Measurements from ENCODE around the gene LMNB1.

DNA sequence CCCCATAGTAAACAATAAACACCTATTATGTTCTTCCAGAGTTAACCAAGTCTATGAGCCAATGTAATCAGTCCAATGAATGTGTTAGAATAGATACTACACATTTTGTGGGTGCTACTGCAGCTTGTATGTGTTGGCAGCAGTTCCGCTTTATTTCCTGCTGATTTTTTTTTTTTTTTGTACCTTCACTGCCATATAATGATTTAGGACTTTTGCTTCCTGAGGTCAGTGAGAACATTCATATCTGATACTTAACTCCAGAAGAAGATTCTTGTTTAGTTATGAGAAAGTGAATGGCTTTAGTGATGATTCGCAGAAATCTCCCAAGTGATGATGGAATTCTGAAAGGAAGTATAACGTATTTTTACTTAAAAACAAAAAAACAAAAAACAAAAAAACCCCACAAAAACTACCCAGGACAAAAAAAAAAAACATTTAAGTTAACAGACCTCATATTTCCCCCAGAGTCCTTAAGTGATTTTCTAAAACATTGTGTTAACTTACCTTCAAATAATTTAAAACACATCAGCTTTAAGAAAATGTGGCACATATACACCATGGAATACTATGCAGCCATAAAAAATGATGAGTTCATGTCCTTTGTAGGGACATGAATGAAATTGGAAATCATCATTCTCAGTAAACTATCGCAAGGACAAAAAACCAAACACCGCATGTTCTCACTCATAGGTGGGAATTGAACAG lies 24.7 kb upstream of the LMNB1 start:
- TF ChIP-seq, protein P1, sequence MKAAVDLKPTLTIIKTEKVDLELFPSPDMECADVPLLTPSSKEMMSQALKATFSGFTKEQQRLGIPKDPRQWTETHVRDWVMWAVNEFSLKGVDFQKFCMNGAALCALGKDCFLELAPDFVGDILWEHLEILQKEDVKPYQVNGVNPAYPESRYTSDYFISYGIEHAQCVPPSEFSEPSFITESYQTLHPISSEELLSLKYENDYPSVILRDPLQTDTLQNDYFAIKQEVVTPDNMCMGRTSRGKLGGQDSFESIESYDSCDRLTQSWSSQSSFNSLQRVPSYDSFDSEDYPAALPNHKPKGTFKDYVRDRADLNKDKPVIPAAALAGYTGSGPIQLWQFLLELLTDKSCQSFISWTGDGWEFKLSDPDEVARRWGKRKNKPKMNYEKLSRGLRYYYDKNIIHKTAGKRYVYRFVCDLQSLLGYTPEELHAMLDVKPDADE (IDR thresholded peaks at IDR 0.05) = no peak
- TF ChIP-seq, protein P2, sequence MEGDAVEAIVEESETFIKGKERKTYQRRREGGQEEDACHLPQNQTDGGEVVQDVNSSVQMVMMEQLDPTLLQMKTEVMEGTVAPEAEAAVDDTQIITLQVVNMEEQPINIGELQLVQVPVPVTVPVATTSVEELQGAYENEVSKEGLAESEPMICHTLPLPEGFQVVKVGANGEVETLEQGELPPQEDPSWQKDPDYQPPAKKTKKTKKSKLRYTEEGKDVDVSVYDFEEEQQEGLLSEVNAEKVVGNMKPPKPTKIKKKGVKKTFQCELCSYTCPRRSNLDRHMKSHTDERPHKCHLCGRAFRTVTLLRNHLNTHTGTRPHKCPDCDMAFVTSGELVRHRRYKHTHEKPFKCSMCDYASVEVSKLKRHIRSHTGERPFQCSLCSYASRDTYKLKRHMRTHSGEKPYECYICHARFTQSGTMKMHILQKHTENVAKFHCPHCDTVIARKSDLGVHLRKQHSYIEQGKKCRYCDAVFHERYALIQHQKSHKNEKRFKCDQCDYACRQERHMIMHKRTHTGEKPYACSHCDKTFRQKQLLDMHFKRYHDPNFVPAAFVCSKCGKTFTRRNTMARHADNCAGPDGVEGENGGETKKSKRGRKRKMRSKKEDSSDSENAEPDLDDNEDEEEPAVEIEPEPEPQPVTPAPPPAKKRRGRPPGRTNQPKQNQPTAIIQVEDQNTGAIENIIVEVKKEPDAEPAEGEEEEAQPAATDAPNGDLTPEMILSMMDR (conservative IDR thresholded peaks at IDR 0.05; ENCODE audit: low read depth in 2 of 2) = no peak
- TF ChIP-seq JUNB (IDR thresholded peaks at IDR 0.05; ENCODE audit: unreplicated experiment) = no peak
- no peak for TF ChIP-seq NANOG (IDR thresholded peaks at IDR 0.05; ENCODE audit: borderline replicate concordance)
- TF ChIP-seq EZH2phosphoT487 (IDR thresholded peaks at IDR 0.05; ENCODE audit: unreplicated experiment) = no peak
- no peak for TF ChIP-seq POLR2AphosphoS5 (IDR thresholded peaks at IDR 0.05; ENCODE audit: low read depth)
- no peak for TF ChIP-seq EZH2 (IDR thresholded peaks at IDR 0.05; ENCODE audit: low read depth, unreplicated experiment)
- TF ChIP-seq, protein P3, sequence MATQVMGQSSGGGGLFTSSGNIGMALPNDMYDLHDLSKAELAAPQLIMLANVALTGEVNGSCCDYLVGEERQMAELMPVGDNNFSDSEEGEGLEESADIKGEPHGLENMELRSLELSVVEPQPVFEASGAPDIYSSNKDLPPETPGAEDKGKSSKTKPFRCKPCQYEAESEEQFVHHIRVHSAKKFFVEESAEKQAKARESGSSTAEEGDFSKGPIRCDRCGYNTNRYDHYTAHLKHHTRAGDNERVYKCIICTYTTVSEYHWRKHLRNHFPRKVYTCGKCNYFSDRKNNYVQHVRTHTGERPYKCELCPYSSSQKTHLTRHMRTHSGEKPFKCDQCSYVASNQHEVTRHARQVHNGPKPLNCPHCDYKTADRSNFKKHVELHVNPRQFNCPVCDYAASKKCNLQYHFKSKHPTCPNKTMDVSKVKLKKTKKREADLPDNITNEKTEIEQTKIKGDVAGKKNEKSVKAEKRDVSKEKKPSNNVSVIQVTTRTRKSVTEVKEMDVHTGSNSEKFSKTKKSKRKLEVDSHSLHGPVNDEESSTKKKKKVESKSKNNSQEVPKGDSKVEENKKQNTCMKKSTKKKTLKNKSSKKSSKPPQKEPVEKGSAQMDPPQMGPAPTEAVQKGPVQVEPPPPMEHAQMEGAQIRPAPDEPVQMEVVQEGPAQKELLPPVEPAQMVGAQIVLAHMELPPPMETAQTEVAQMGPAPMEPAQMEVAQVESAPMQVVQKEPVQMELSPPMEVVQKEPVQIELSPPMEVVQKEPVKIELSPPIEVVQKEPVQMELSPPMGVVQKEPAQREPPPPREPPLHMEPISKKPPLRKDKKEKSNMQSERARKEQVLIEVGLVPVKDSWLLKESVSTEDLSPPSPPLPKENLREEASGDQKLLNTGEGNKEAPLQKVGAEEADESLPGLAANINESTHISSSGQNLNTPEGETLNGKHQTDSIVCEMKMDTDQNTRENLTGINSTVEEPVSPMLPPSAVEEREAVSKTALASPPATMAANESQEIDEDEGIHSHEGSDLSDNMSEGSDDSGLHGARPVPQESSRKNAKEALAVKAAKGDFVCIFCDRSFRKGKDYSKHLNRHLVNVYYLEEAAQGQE (IDR thresholded peaks at IDR 0.05; ENCODE audit: unreplicated experiment) = no peak
- TF ChIP-seq ZNF114 (CRISPR knock-in tag; IDR thresholded peaks at IDR 0.05) = no peak
- no peak for TF ChIP-seq STAT1 (IDR thresholded peaks at IDR 0.05; ENCODE audit: unreplicated experiment)

All from GM23338 (cell line).